ENCODE data around the gene ZNF594. TPM values are rescaled to one million over a fixed set of nuclear protein-coding genes. Genes with fewer than 3 reads are reported as not detected.

ZNF594 gene
- 53.8 TPM for total RNA-seq

GRCh38 chr17:5191541-5192417 lies at the start of gene ZNF594:
TSS of gene ZNF594 (minus strand) at chr17:5191868. CDS start at chr17:5184256, 7,612 bp downstream.

DNA sequence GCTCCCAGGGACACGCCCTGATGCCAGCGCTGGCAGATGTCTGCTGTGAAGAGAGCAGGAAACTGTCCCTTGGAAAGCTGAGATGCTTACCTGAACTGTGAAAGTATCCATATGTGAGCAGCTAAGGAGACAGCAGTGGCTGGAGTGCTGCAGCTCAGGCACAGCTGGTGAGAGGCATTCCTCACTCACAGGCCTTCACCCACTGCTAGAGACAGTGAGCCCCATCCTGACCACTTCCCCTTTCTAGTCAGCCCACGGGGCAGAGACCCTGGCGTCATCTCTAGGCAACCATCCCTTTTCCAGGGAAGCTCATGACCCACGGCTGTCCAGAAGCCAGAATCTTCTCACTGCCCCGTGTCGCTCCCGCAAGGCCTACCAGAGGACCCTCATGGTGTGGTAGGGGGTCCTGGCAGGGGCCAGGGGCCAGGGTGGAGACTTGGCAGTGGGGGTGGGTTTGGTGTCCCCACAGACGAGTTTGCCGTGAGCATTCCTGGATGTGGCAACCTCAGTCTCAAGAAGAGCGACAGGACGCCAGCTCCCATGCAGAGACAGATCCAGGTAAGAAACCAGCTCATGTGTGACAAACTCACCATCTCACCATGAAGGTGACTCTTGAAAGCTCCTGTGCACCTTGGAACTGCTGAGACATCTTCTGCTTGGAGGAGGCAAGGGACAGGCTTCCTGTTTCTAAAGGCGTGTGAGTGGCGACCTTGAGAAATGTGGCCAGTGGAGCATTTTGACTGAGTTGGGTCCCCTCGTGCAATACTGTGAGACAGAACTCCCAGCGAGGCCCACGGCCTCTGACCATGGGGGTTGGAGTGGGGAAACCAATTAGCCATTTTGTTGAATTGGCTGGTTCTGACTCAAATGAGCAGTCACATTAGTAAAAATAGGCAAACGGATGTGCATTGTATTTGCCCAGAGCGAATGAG lies 43.2 kb upstream of the ZNF594 start, which contains the start of gene SCIMP:
SCIMP (minus strand) TSS at position 216 of the 932 bp plus-strand sequence; CDS start at position 111, 105 bp downstream.

Other genes with a start within 250 kb of the ZNF594 start
- gene PFN1, start 243.3 kb downstream of the ZNF594 start, total RNA-seq = 62.9 TPM
- 1.6 TPM for gene ENO3, start 240.7 kb downstream of the ZNF594 start, total RNA-seq
- gene SPAG7, start 224.1 kb downstream of the ZNF594 start, total RNA-seq = 25.4 TPM
- 22.5 TPM for gene CAMTA2, start 204.2 kb downstream of the ZNF594 start, total RNA-seq
- not detected for gene INCA1, start 194.3 kb downstream of the ZNF594 start, total RNA-seq
- gene KIF1C, start 193.9 kb downstream of the ZNF594 start, total RNA-seq = 21.3 TPM
- gene SLC52A1, start 156.4 kb downstream of the ZNF594 start, total RNA-seq = not detected
- gene ZFP3, start 113.4 kb downstream of the ZNF594 start, total RNA-seq = 13.5 TPM
- 22.8 TPM for gene ZNF232, start 80.0 kb downstream of the ZNF594 start, total RNA-seq
- gene USP6, start 75.8 kb downstream of the ZNF594 start, total RNA-seq = under 0.01 TPM
- not detected for gene SCIMP, start 43.0 kb upstream of the ZNF594 start, total RNA-seq
- 103 TPM for gene RABEP1, start 90.4 kb upstream of the ZNF594 start, total RNA-seq
- gene NUP88, start 227.8 kb upstream of the ZNF594 start, total RNA-seq = 124 TPM
- 133 TPM for gene RPAIN, start 228.3 kb upstream of the ZNF594 start, total RNA-seq
- 90.1 TPM for gene C1QBP, start 247.3 kb upstream of the ZNF594 start, total RNA-seq

Data from parietal lobe (tissue), 1 donor.